ENCODE results near the gene MSI2.

Gene MSI2

GRCh38 chr17:57463103-57463885, 207.0 kb downstream of the MSI2 start:
- H3K36me3 ChIP-seq (ENCODE audit: insufficient read depth, low read length): peaks cover 16% of the 10 kb centered on the region
- 0 out of 2 replicates have a peak, but pooled peaks cover 5% of the 10 kb centered on the region for H3F3A ChIP-seq (ENCODE audit: insufficient read depth, low read length)
- H3K9me2 ChIP-seq (ENCODE audit: low read depth, low read length): no peaks in the 10 kb centered on the region
- H3K9ac ChIP-seq (ENCODE audit: low read length): peak overlapping the region; percentile 42; the same call in 1 of the 2 replicates
- H3K27me3 ChIP-seq (ENCODE audit: insufficient read depth, low read length): no peaks in the 10 kb centered on the region
- no peaks in the 10 kb centered on the region for H3K9me3 ChIP-seq (ENCODE audit: low read length)
- peak overlapping the region; percentile 36; the same call in 1 of the 2 replicates for H3K4me2 ChIP-seq (ENCODE audit: low read length)
- H3K79me2 ChIP-seq (ENCODE audit: insufficient read depth, low read length): peaks cover 12% of the 10 kb centered on the region; the same call in 1 of the 2 replicates
- H3K4me1 ChIP-seq (ENCODE audit: insufficient read depth, low read length, severe bottlenecking): peaks cover 97% of the 10 kb centered on the region
- H3K27ac ChIP-seq (ENCODE audit: low read depth, low read length, poor library complexity, severe bottlenecking): peak overlapping the region; percentile 100
- no peak overlapping the region for H2AFZ ChIP-seq (ENCODE audit: low read length)
- TF ChIP-seq, protein P1, sequence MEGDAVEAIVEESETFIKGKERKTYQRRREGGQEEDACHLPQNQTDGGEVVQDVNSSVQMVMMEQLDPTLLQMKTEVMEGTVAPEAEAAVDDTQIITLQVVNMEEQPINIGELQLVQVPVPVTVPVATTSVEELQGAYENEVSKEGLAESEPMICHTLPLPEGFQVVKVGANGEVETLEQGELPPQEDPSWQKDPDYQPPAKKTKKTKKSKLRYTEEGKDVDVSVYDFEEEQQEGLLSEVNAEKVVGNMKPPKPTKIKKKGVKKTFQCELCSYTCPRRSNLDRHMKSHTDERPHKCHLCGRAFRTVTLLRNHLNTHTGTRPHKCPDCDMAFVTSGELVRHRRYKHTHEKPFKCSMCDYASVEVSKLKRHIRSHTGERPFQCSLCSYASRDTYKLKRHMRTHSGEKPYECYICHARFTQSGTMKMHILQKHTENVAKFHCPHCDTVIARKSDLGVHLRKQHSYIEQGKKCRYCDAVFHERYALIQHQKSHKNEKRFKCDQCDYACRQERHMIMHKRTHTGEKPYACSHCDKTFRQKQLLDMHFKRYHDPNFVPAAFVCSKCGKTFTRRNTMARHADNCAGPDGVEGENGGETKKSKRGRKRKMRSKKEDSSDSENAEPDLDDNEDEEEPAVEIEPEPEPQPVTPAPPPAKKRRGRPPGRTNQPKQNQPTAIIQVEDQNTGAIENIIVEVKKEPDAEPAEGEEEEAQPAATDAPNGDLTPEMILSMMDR (IDR thresholded peaks at IDR 0.05; ENCODE audit: low read length): no peak
- no peak for TF ChIP-seq EZH2 (IDR thresholded peaks at IDR 0.05; ENCODE audit: borderline replicate concordance, low read length)
- H4K20me1 ChIP-seq (ENCODE audit: insufficient read depth, low read length): no peaks in the 10 kb centered on the region
- no peak overlapping the region for H3K4me3 ChIP-seq (ENCODE audit: low read depth, low read length, poor library complexity, severe bottlenecking)

DNA sequence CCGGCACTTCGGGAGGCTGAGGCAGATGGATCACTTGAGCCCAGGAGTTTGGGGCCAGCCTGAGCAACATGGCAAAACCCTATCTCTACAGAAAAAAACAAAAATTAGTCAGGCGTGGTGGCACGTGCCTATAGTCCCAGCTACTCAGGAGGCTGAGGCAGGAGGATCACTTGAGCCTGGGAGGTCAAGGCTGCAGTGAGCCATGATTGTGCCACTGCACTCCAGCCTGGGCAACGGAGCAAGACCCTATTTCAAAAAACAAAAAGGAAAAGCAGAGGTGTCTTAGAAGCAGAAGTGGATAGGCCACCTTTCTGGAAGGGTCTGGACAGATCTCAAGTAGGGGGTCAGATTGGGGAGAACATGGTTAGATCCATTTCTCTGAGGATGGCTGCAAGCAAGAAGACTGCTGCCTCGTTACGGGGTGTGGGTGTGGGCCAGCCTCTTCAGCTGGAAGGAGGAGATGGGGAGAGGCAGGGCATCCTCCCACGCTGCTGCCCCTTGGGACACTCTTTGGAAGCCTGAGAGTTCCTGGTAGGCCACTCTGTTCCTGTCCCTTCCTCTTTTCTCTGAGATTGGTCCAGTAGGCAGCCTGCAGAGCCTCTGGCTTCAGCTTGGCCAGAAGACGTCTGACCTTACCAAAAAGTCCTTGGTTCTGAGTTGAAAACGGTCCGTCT, 208.0 kb downstream of the MSI2 start:
- Histone ChIP-seq H3K36me3 (ENCODE audit: insufficient read depth, low read length) (peaks cover 15% of the 10 kb centered on the region), H3K9me2 (ENCODE audit: low read depth, low read length) (no peaks in the 10 kb centered on the region), H2AFZ (ENCODE audit: low read length) (no peak overlapping the region), H3K27me3 (ENCODE audit: insufficient read depth, low read length) (no peaks in the 10 kb centered on the region), H3K27ac (ENCODE audit: low read depth, low read length, poor library complexity, severe bottlenecking) (peak overlapping the region; percentile 100), H3K9me3 (ENCODE audit: low read length) (no peaks in the 10 kb centered on the region), H3K79me2 (ENCODE audit: insufficient read depth, low read length) (peaks cover 12% of the 10 kb centered on the region; the same call in 1 of the 2 replicates), H3K4me3 (ENCODE audit: low read depth, low read length, poor library complexity, severe bottlenecking) (no peak overlapping the region), H3F3A (ENCODE audit: insufficient read depth, low read length) (peaks cover 10% of the 10 kb centered on the region), H3K9ac (ENCODE audit: low read length) (peak overlapping the region; percentile 62; the same call in 1 of the 2 replicates), H4K20me1 (ENCODE audit: insufficient read depth, low read length) (no peaks in the 10 kb centered on the region), H3K4me1 (ENCODE audit: insufficient read depth, low read length, severe bottlenecking) (peaks cover 97% of the 10 kb centered on the region), H3K4me2 (ENCODE audit: low read length) (peak overlapping the region; percentile 63; the same call in 1 of the 2 replicates)
- TF ChIP-seq EZH2 (IDR thresholded peaks at IDR 0.05; ENCODE audit: borderline replicate concordance, low read length): no peak
- TF ChIP-seq, protein P1 (IDR thresholded peaks at IDR 0.05; ENCODE audit: low read length): no peak

DNA sequence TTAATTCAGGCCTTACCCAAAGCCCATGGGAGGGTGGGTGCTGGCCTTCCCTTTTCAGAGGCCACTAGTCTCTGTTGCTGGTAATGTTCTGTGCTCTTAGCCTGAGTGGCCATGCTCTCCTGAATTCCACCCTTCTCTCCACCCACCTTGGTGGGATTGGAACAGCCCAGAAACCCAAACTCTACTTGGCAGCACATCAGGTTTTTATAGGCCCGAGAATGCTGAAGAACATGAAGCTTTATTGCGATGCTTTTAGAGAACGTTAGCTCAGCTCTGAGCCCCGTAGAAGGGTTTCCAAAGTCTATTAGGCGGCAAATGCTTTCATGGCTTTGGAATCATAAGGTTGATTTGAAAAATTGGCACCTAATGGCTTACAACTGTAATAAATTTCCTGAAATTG, 209.3 kb downstream of the MSI2 start:
- Histone ChIP-seq H3F3A (ENCODE audit: insufficient read depth, low read length) (peaks cover 10% of the 10 kb centered on the region), H3K4me2 (ENCODE audit: low read length) (peak overlapping the region; percentile 63), H3K4me3 (ENCODE audit: low read depth, low read length, poor library complexity, severe bottlenecking) (peak overlapping the region; percentile 28), H3K9ac (ENCODE audit: low read length) (peak overlapping the region; percentile 62), H2AFZ (ENCODE audit: low read length) (no peak overlapping the region), H3K4me1 (ENCODE audit: insufficient read depth, low read length, severe bottlenecking) (peaks cover 100% of the 10 kb centered on the region), H3K9me2 (ENCODE audit: low read depth, low read length) (no peaks in the 10 kb centered on the region), H3K9me3 (ENCODE audit: low read length) (no peaks in the 10 kb centered on the region), H3K36me3 (ENCODE audit: insufficient read depth, low read length) (peaks cover 15% of the 10 kb centered on the region), H4K20me1 (ENCODE audit: insufficient read depth, low read length) (no peaks in the 10 kb centered on the region), H3K27me3 (ENCODE audit: insufficient read depth, low read length) (no peaks in the 10 kb centered on the region), H3K27ac (ENCODE audit: low read depth, low read length, poor library complexity, severe bottlenecking) (peak overlapping the region; percentile 100), H3K79me2 (ENCODE audit: insufficient read depth, low read length) (peaks cover 12% of the 10 kb centered on the region; the same call in 1 of the 2 replicates)
- TF ChIP-seq, protein P1 (IDR thresholded peaks at IDR 0.05; ENCODE audit: low read length): no peak
- no peak for TF ChIP-seq EZH2 (IDR thresholded peaks at IDR 0.05; ENCODE audit: borderline replicate concordance, low read length)
